ENCODE results near the gene FTO. TPM values are rescaled to one million over a fixed set of nuclear protein-coding genes. Genes with fewer than 3 reads are reported as not detected.

Gene FTO
- total and polyA plus RNA-seq, 12 donors: 17.8 to 310 (median 156) TPM

- no peak for TF ChIP-seq POLR2A (IDR thresholded peaks at IDR 0.05)
- no peak for TF ChIP-seq CTCF (IDR thresholded peaks at IDR 0.05)
- 91 to 96% (median 94%) methylated on average over 7 of the region's 7 CpGs for WGBS, 4 donors
Measured at GRCh38 chr16:53960050-53960812, 256.3 kb downstream of the FTO start.

GRCh38 chr16:53960954-53961616, 257.1 kb downstream of the FTO start:
- no peak for DNase-seq
- 90 to 94% (median 91%) methylated on average over 6 of the region's 6 CpGs for WGBS, 4 donors
- intact Hi-C loops (cut with DNase I): no loop called here

More at GRCh38 chr16:53960050-53960812, 256.3 kb downstream of the FTO start:
- Histone ChIP-seq H3K4me3 (no peak overlapping the region), H3K27me3 (no peaks in the 10 kb centered on the region), H3K9me3 (replicated peaks in 1 of 3) (no peaks in the 10 kb centered on the region), H3K4me1 (replicated peaks in 1 of 2) (peaks cover 7 to 9% of the 10 kb centered on the region in 2 donors), H3K36me3 (replicated peaks in 1 of 2) (no peaks in the 10 kb centered on the region), H3K27ac (no peak overlapping the region)
- DNase-seq: no peak
- intact Hi-C loops (cut with DNase I): no loop called here

GRCh38 chr16:53962041-53962440, 258.1 kb downstream of the FTO start:
- TF ChIP-seq CTCF (IDR thresholded peaks at IDR 0.05) (no peak), POLR2A (IDR thresholded peaks at IDR 0.05) (no peak)
- 85 to 95% (median 89%) methylated on average over 2 of the region's 2 CpGs for WGBS, 4 donors
- DNase-seq: no peak
- Histone ChIP-seq H3K9me3 (replicated peaks in 1 of 3) (no peaks in the 10 kb centered on the region), H3K27ac (no peak overlapping the region), H3K4me3 (no peak overlapping the region), H3K4me1 (replicated peaks in 1 of 2) (peaks cover 7 to 9% of the 10 kb centered on the region in 2 donors), H3K36me3 (replicated peaks in 1 of 2) (no peaks in the 10 kb centered on the region), H3K27me3 (no peaks in the 10 kb centered on the region)
- intact Hi-C loops (cut with DNase I): no loop called here

More at GRCh38 chr16:53960954-53961616, 257.1 kb downstream of the FTO start:
- H3K4me3 ChIP-seq: no peak overlapping the region
- H3K36me3 ChIP-seq (replicated peaks in 1 of 2): no peaks in the 10 kb centered on the region
- no peaks in the 10 kb centered on the region for H3K9me3 ChIP-seq (replicated peaks in 1 of 3)
- H3K27me3 ChIP-seq: no peaks in the 10 kb centered on the region
- H3K27ac ChIP-seq: no peak overlapping the region
- peaks cover 7 to 9% of the 10 kb centered on the region in 2 donors for H3K4me1 ChIP-seq (replicated peaks in 1 of 2)
- TF ChIP-seq CTCF (IDR thresholded peaks at IDR 0.05): no peak
- TF ChIP-seq POLR2A (IDR thresholded peaks at IDR 0.05): no peak

GRCh38 chr16:53964145-53964790, 260.3 kb downstream of the FTO start:
- Histone ChIP-seq H3K9me3 (replicated peaks in 1 of 3) (no peaks in the 10 kb centered on the region), H3K36me3 (replicated peaks in 1 of 2) (no peaks in the 10 kb centered on the region), H3K4me1 (replicated peaks in 1 of 2) (no peaks in the 10 kb centered on the region), H3K27me3 (no peaks in the 10 kb centered on the region), H3K27ac (no peak overlapping the region), H3K4me3 (no peak overlapping the region)
- DNase-seq: no peak
- TF ChIP-seq CTCF (IDR thresholded peaks at IDR 0.05): no peak
- no peak for TF ChIP-seq POLR2A (IDR thresholded peaks at IDR 0.05)
- intact Hi-C loops (cut with DNase I): no loop called here

Data from adrenal gland (tissue), 12 donors.